ENCODE measurements around the gene SH2D7. TPM values are rescaled to one million over a fixed set of nuclear protein-coding genes. Genes with fewer than 3 reads are reported as not detected.

SH2D7 gene
- total RNA-seq, 6 donors from 2014 or later, result 0.09 TPM; not detected in 5

GRCh38 chr15:78142332-78142731, 50.0 kb downstream of the SH2D7 start:
- 89 to 94% methylated on average over 3 of the region's 3 CpGs for WGBS, 2 donors
- Histone ChIP-seq H3K4me1 (no peaks in the 10 kb centered on the region), H3K9me3 (no peaks in the 10 kb centered on the region), H3K27me3 (no peaks in the 10 kb centered on the region), H3K27ac (no peak overlapping the region), H3K4me3 (no peak overlapping the region), H3K36me3 (no peaks in the 10 kb centered on the region)
- TF ChIP-seq CTCF (IDR thresholded peaks at IDR 0.05) (no peak), EP300 (IDR thresholded peaks at IDR 0.05) (no peak), POLR2A (IDR thresholded peaks at IDR 0.05) (no peak), POLR2AphosphoS5 (IDR thresholded peaks at IDR 0.05) (no peak)
- no peak for ATAC-seq (ENCODE audit: low FRiP score in 2 of 2)
- no peak for DNase-seq

- H3K36me3 ChIP-seq, result no peaks in the 10 kb centered on the region
- no peak overlapping the region for H3K4me3 ChIP-seq
These were observed 54.2 kb downstream of the SH2D7 start for GRCh38 chr15:78146425-78147154.

GRCh38 chr15:78147566-78147965, 55.2 kb downstream of the SH2D7 start:
- no peak overlapping the region for H3K27ac ChIP-seq

More at GRCh38 chr15:78146425-78147154, 54.2 kb downstream of the SH2D7 start:
- no peak overlapping the region for H3K27ac ChIP-seq
- WGBS, 2 donors, result 85 to 93% methylated on average over 3 to 4 of the region's 4 CpGs
- no peak for DNase-seq
- ATAC-seq (ENCODE audit: low FRiP score in 2 of 2), result no peak
- no peaks in the 10 kb centered on the region for H3K9me3 ChIP-seq
- TF ChIP-seq EP300 (IDR thresholded peaks at IDR 0.05), result no peak
- TF ChIP-seq POLR2A (IDR thresholded peaks at IDR 0.05), result no peak
- TF ChIP-seq CTCF (IDR thresholded peaks at IDR 0.05), result no peak
- TF ChIP-seq POLR2AphosphoS5 (IDR thresholded peaks at IDR 0.05), result no peak
- peaks cover 12 to 20% (median 13%) of the 10 kb centered on the region in 4 donors for H3K4me1 ChIP-seq
- no peaks in the 10 kb centered on the region for H3K27me3 ChIP-seq

GRCh38 chr15:78148392-78149067, 56.2 kb downstream of the SH2D7 start:
- ATAC-seq (ENCODE audit: low FRiP score in 2 of 2), result no peak
- TF ChIP-seq CTCF (IDR thresholded peaks at IDR 0.05) (no peak), POLR2AphosphoS5 (IDR thresholded peaks at IDR 0.05) (no peak), POLR2A (IDR thresholded peaks at IDR 0.05) (no peak), EP300 (IDR thresholded peaks at IDR 0.05) (no peak)
- Histone ChIP-seq H3K4me3 (peak overlapping the region; percentile 3 to 97 (median 81)), H3K9me3 (no peaks in the 10 kb centered on the region), H3K27ac (peak overlapping the region; percentile 51 to 89 (median 76)), H3K27me3 (no peaks in the 10 kb centered on the region), H3K4me1 (peaks cover 12 to 20% (median 13%) of the 10 kb centered on the region in 4 donors), H3K36me3 (no peaks in the 10 kb centered on the region)
- DNase-seq, result no peak
- WGBS, 2 donors, result 15 to 18% methylated on average over 14 of the region's 14 CpGs

More at GRCh38 chr15:78147566-78147965, 55.2 kb downstream of the SH2D7 start:
- H3K4me3 ChIP-seq, result no peak overlapping the region
- H3K27me3 ChIP-seq, result no peaks in the 10 kb centered on the region
- peaks cover 12 to 20% (median 13%) of the 10 kb centered on the region in 4 donors for H3K4me1 ChIP-seq
- no peak for TF ChIP-seq CTCF (IDR thresholded peaks at IDR 0.05)
- TF ChIP-seq POLR2A (IDR thresholded peaks at IDR 0.05), result no peak
- TF ChIP-seq POLR2AphosphoS5 (IDR thresholded peaks at IDR 0.05), result no peak
- TF ChIP-seq EP300 (IDR thresholded peaks at IDR 0.05), result no peak
- no peaks in the 10 kb centered on the region for H3K36me3 ChIP-seq
- ATAC-seq (ENCODE audit: low FRiP score in 2 of 2) (no peak), DNase-seq (no peak)
- H3K9me3 ChIP-seq, result no peaks in the 10 kb centered on the region
- WGBS, 2 donors, result 93 to 94% methylated on average over 6 of the region's 6 CpGs
